ENCODE results near the gene GALNT13. TPM values are rescaled to one million over a fixed set of nuclear protein-coding genes. Genes with fewer than 3 reads are reported as not detected.

GALNT13 gene
- total RNA-seq, 4 donors from 2014 or later = 2.1 to 18.3 (median 13.3) TPM

GRCh38 chr2:154142480-154142879 lies 270.8 kb downstream of the GALNT13 start:
- no peak for TF ChIP-seq CTCF (IDR thresholded peaks at IDR 0.05; ENCODE audit: low read depth)

GRCh38 chr2:154143105-154143504 lies 271.4 kb downstream of the GALNT13 start:
- TF ChIP-seq CTCF (IDR thresholded peaks at IDR 0.05; ENCODE audit: low read depth) = no peak

- TF ChIP-seq CTCF (IDR thresholded peaks at IDR 0.05; ENCODE audit: low read depth) = no peak
These were observed 286.4 kb downstream of the GALNT13 start for GRCh38 chr2:154158101-154158500.

- no peak for TF ChIP-seq CTCF (IDR thresholded peaks at IDR 0.05; ENCODE audit: low read depth)
These were observed 289.6 kb downstream of the GALNT13 start for GRCh38 chr2:154161286-154161685.

GRCh38 chr2:154170400-154170799 lies 298.7 kb downstream of the GALNT13 start:
- TF ChIP-seq CTCF (IDR thresholded peaks at IDR 0.05; ENCODE audit: low read depth) = no peak

- TF ChIP-seq CTCF (IDR thresholded peaks at IDR 0.05; ENCODE audit: low read depth) = no peak
These were observed 301.4 kb downstream of the GALNT13 start for GRCh38 chr2:154173164-154173563.

GRCh38 chr2:154173919-154174318 lies 302.2 kb downstream of the GALNT13 start:
- TF ChIP-seq CTCF (IDR thresholded peaks at IDR 0.05; ENCODE audit: low read depth) = no peak

All from subcutaneous adipose tissue (tissue), 4 donors.